GM19025 (cell line): ENCODE data around the gene SMOC2.

Experiments
- ATAC-seq: cut with Tn5 transposase; IDR thresholded peaks from one replicate; pipeline ENCODE4 v1.9.1; 2021; ENCODE audit warnings: mild to moderate bottlenecking, low read depth, moderate library complexity; ENCODE audit not compliant: unreplicated experiment

Gene SMOC2, protein sequence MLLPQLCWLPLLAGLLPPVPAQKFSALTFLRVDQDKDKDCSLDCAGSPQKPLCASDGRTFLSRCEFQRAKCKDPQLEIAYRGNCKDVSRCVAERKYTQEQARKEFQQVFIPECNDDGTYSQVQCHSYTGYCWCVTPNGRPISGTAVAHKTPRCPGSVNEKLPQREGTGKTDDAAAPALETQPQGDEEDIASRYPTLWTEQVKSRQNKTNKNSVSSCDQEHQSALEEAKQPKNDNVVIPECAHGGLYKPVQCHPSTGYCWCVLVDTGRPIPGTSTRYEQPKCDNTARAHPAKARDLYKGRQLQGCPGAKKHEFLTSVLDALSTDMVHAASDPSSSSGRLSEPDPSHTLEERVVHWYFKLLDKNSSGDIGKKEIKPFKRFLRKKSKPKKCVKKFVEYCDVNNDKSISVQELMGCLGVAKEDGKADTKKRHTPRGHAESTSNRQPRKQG

GRCh38 chr6:168440520-168441433 is at the start of gene SMOC2:
SMOC2 (plus strand) TSS chr6:168441184; CDS start chr6:168441371, 187 bp downstream.
- no peak for ATAC-seq

DNA sequence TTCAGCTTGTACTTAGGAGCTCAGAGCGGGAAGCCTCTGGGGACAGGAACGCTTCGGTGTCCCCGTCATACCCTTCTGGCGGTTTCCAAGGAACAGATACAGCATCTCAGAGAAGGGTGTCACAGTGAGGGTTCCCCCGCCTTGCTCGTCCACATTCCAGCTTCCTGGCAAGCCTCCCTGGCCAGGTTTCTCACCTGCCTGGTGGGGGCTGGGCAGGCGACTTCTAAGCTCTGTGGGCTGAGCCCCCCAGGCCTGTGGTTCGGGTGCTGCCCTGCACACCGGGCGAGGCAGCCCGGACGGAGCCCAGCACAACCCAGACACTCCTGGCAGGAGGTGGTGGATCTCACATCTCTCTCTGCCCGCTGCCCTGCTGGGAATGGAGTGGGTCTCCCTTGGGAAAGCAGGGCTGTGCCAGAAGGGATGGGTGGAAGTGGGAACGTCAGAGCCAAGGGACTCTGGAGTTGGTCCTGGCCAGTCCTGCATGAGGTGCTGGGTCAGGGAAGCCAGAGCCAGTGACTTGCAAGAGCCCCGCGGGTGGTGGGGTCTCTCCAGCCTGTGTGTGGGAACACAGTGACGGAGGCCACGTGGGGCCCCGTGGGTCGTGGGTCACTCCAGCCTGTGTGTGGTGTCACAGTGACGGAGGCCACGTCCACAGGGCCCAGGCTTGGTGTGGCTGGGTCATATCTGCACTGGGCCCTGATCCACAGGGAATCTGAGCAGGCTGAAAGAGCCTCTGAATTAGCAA is 47.7 kb upstream of the SMOC2 start:
- no peak for ATAC-seq

DNA sequence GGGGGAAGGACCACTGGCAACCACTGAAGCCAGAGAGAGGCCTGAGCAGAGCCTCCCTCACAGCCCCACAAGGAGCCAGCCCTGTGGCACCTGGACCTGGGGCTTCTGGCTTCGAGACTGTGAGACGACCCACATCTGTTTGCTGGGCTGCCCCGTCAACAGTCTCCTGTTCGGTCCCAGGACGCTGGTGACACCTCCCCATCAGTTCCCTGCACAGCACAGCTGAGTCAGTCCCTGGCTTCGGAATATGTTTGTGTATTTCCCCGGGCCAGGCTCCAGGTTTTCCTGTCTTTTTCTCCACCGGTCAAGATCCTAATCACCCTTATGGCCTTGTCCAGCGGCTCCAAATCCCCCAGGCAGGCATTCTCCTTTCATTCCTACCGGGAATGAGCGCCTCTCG is 46.4 kb upstream of the SMOC2 start:
- ATAC-seq: no peak

- no peak for ATAC-seq
Measured at GRCh38 chr6:168395983-168396382, 45.0 kb upstream of the SMOC2 start.

DNA sequence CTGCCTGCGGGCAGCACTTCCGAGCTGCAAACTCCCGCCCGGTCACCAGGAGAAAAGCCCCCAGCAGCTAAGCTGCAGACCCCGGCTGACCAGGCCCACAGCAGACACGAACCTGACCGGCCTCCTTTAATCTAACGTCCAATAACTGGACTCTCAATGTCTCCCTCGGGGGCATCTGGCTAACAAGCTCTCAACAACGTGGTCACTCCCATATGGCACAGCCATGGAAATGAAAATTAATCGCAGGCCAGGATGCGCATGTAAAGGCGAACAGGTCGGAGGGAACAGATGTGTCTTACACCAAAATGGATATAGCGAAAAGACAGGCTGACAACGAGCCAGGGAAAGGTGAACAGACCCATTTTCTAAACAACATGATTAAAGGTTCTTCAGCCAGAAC is 44.4 kb upstream of the SMOC2 start:
- ATAC-seq: no peak

DNA sequence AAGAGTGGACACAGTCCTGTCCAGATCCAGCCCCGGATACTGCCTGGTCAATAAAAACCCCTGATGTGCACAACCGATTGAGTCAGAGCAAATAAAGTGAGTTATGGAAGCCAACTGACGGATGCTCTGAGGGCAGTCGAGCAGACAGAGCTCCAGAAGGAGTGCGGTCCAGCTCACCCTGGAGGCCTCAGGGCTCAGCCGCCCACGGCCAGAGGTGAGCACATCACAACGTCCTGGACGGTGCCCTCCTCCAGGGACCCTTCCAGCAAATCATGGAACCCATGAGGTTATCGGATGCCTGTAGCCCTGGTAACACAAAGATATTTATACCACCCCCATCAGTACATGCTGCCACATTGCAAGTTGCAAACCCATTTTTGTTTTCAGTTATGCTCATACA is 44.0 kb upstream of the SMOC2 start:
- ATAC-seq: no peak

- ATAC-seq: no peak
Measured at GRCh38 chr6:168400037-168400436, 40.9 kb upstream of the SMOC2 start.

GRCh38 chr6:168403370-168404005 is 37.5 kb upstream of the SMOC2 start:
- ATAC-seq: no peak

GRCh38 chr6:168404560-168404959 is 36.4 kb upstream of the SMOC2 start:
- ATAC-seq: no peak

- ATAC-seq: no peak
Measured at GRCh38 chr6:168407842-168408241, 33.1 kb upstream of the SMOC2 start.

- no peak for ATAC-seq
Measured at GRCh38 chr6:168408504-168409136, 32.4 kb upstream of the SMOC2 start.

DNA sequence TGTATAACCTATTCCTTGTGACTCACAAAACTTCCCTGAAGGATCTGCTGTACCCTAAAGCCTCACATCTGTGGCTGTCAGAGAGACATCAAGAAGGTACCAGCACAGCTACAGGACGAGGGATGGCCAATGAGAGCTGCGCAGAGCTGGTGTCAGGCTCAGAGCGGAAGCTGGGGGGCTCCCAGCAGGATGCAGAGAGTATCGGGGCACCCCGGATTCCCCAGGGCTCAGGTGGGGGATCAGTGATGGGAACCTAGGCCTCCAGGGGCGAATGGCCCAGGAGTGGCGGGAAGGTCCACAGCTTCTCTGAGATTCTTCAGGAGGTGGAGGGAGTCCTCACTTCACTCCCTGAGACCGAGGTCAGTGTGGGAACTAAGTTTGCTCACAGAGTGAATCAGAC is 30.9 kb upstream of the SMOC2 start:
- ATAC-seq: no peak

DNA sequence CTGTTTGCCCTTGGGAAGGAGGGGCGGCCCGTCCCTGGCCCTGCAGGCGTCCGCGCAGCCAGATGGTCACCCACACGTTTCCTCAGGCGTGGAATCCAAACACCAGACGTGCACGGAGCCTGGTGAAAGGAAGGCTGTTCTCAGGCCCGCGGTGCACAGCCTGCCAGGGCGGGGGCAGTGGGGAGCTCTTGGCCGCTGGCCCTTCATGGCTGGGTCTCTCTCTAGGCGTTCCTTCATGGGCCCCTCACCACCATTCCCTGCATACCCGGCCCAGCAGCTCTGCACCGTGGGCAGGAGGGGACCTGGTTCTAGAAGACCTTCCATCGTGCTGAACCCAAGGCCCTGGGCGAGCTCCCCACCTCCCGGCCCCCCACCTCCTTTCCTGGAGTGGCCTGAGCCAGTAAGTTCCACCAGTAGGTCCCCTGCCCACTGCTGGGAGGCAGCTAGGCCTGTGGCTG is 30.4 kb upstream of the SMOC2 start:
- ATAC-seq: no peak

- ATAC-seq: no peak
Measured at GRCh38 chr6:168411130-168411529, 29.9 kb upstream of the SMOC2 start.

DNA sequence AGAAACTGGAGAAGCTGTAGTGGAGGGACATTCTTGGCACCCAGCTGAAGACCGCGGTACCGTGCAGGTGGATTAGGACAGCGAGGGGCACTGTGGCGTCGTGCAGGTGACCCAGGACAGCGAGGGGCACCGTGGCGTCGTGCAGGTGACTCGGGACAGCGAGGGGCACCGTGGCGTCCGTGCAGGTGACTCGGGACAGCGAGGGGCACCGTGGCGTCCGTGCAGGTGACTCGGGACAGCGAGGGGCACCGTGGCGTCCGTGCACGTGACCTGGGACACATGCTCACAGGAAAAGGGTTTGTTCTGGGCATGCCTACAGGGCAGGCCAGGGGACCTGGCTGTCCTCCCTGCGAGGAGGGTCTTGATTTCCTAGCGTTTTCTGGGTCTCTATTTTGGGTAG is 29.2 kb upstream of the SMOC2 start:
- no peak for ATAC-seq

DNA sequence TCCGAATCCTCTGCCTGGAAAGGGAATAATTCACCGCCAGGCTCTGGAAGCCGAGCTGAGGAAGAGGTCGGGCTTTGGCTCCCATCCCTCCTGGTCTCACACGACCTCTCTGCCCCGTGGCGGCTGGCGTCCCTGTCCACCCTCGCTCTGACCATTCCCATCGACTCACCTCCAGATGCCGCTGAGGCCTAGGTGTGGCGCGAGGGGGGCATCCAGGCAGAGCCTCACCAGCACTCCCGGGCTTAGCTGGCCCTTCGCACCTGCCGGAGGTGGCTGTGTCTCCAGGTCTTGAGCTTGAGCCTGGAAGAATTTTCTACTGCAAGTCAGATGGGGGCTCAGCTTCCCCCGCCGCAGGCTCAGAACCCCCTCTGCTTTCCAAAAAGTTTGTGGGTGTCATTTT is 28.5 kb upstream of the SMOC2 start:
- ATAC-seq: no peak

GRCh38 chr6:168413018-168413720 is 27.8 kb upstream of the SMOC2 start:
- no peak for ATAC-seq

- no peak for ATAC-seq
Measured at GRCh38 chr6:168413856-168414255, 27.1 kb upstream of the SMOC2 start.
